ENCODE measurements around the gene SLC2A9.
"Not testable (repeated sequence)": the region's sequence is repeated elsewhere in the genome, so short reads cannot be mapped to it uniquely, and the experiment has no call there.

Gene SLC2A9

DNA sequence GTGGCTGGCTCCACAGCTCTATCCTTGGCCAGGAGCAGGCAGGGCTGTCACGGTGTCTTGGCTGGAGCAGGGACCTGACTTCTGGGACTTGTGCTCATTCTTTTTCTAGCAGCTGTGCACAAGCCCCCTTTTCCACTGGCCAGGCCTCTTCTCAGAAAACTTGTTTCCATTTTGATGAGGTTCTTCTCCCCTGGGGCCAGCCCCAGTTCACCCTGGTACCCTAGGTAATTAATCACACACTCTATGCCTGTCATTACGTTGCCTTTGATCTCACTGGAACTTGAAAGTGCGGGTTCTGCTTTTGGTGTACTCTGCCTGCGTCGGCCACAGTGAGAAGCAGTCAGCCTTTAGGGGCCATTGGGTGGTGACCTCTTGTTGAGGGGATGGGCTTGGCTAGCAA, 213.2 kb downstream of the SLC2A9 start:
- DNase-seq: no peak

DNA sequence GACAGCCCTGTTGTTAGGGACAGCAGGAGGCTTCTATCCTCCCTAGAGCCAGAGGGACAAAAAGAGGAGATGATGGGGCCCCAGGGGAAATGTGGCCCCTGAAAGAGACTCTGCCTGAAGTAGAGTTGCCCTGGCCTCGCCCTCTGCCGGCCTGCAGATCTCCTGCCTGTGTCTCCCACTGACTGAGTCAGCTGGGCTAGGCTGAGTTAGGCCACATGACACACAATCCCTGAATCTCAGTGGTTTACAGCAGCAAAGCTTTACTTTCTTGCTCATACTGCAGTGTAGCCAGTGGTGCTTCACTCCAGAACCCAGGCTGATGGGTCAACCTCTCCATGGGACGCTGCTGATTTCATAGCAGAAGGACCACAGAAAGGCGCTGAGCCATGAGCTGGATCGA, 216.4 kb downstream of the SLC2A9 start:
- no peak for DNase-seq

DNA sequence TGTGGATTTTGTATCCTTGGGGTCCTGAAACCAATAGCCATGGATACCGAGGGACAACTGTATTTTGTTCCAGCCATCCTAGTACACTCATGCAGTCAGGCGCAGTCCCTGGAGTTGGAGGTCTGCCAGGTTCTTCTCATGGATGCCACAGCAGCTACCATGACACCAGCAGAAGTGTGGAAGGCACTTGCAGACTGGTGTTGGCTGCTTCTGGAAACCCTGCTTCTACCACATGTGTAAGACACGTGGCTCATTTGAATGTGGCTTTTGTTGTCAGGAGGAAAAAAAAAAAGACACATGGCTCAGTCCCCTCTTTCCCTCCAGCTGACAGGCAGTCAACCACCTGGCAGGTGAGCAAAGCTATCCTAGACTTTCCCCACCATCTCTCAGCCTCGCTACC, 220.4 kb downstream of the SLC2A9 start:
- DNase-seq: no peak

DNA sequence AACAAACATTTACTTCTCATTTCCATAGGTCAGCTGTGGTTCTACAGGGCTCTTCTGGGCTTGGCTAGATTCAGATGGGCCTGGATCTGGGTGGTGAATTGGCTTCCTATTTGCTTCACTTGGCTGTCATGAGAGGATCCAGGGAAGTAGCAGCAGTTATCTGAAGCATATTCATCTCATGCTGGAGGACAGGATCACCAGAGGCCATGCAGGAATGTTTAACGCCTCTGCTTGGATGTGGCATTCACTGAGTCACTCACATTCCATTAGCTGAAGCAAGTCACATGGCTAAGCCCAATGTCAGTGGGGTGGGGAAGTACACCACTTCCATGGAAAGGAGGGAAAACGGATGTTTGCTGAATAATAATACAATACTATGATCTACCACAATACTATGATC, 224.7 kb downstream of the SLC2A9 start:
- not testable (repeated sequence) for DNase-seq

DNA sequence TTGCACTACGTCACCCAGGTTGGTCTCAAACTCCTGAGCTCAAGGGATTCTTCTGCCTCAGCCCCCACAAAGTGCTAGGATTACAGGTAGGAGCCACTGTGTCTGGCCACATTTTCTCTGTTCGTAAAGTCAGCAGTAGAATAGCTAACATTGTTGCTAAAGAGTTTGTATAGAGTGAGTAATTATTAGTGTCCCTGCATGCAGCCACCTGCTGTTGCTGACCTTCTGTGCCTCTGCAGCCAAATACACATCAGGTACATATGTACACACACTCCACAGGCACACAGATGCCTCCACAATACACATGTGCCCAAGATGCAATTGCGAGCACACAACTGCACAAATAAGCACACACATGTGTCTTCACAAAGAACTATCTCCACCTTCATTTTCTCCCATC, 228.9 kb downstream of the SLC2A9 start:
- DNase-seq: no peak

DNA sequence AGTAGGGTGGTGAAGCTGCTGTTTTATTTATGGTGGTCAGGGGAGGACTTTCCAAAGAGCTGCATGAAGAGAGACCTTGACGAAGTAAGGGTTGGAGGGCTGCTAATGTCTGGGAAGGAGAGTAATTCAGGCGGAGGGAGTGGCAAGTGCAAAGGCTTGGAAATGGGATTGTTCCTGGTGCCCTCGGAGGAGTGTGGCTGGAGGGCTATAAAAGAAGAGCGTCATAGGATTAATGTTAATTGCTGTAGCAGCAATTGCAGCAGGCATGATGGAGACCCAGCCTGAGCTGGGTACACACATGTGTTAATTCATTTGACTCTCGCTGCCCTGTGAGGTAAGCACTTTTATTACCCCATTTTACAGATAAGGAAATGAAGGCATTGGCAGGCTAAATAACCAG, 235.4 kb downstream of the SLC2A9 start:
- DNase-seq: not testable (repeated sequence)

DNA sequence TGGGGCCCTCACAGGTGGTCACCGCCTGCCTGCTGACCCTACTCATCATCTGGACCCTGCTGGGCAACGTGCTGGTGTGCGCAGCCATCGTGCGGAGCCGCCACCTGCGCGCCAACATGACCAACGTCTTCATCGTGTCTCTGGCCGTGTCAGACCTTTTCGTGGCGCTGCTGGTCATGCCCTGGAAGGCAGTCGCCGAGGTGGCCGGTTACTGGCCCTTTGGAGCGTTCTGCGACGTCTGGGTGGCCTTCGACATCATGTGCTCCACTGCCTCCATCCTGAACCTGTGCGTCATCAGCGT, 239.2 kb downstream of the SLC2A9 start:
- no peak for DNase-seq

DNA sequence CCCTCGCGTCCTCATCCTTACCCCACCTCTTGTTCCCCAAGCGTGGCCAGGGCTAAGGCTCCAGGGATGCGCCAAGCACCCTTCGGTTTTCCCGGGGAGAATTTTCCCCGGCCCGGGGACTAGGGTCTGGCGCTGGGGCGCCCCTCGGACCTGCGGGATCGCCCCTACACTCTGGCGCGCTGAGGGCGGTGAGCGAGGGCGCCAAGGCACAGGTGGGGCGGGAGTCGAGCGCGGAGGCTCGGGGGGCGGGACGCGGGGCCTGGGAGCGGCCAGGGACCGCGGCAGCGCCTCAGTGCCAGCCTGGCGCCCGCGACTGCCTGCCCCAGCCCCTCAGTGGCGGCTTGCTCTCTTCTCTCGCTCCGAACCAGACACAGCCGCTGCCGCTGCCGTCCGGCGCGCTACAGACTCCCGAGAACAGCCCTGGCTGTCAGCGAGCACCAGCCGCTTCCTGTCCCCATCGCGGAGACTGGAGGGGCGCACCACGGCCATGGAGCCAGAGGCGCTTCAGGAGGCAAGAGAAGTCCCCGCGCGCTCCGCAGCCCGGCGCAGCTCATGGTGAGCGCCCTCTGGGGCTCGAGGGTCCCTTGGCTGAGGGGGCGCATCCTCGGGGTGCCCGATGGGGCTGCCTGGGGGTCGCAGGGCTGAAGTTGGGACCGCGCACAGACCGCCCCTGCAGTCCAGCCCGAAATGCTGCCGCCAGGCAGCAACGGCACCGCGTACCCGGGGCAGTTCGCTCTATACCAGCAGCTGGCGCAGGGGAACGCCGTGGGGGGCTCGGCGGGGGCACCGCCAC, 239.8 kb downstream of the SLC2A9 start, which contains the start of gene DRD5:
Gene DRD5, plus strand, starts transcription at position 292 of the 793 bp plus-strand sequence. Its CDS starts 396 bp downstream, at position 688.
- peak; percentile 74 for DNase-seq

Data from retina (tissue), 1 donor.